ENCODE data around the gene OR6V1.

The OR6V1 gene, protein sequence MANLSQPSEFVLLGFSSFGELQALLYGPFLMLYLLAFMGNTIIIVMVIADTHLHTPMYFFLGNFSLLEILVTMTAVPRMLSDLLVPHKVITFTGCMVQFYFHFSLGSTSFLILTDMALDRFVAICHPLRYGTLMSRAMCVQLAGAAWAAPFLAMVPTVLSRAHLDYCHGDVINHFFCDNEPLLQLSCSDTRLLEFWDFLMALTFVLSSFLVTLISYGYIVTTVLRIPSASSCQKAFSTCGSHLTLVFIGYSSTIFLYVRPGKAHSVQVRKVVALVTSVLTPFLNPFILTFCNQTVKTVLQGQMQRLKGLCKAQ

DNA sequence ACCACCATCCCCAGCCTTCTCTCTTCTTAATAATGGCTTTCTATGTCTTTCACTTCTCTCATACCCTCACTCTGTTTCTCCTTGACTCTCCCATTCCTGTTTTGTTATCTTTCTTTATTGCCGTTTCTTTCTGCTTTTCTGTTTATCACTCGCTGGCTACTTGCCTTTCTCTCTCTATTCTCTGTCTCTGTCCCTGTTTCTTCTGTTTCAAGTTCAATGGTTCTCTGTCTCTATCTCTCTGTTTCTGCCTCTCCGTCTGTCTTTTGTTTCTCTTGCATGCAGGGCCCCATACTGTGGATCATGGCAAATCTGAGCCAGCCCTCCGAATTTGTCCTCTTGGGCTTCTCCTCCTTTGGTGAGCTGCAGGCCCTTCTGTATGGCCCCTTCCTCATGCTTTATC, at the start of gene OR6V1:
OR6V1 (plus strand) TSS at position 301 of the 400 bp plus-strand sequence; CDS start at position 301, 0 bp downstream.
- DNase-seq = no peak

- DNase-seq = no peak
Observed at GRCh38 chr7:143002898-143003297, 49.2 kb upstream of the OR6V1 start.

- DNase-seq = peak in 4 of 56 donors; percentile 2 to 15 (median 6)
Observed at GRCh38 chr7:143003393-143004051, 48.6 kb upstream of the OR6V1 start.

GRCh38 chr7:143005632-143006260, 46.4 kb upstream of the OR6V1 start:
- no peak for DNase-seq

- DNase-seq = peak in 53 of 56 donors; percentile 7 to 87 (median 57)
Observed at GRCh38 chr7:143008007-143008901, 43.9 kb upstream of the OR6V1 start.

DNA sequence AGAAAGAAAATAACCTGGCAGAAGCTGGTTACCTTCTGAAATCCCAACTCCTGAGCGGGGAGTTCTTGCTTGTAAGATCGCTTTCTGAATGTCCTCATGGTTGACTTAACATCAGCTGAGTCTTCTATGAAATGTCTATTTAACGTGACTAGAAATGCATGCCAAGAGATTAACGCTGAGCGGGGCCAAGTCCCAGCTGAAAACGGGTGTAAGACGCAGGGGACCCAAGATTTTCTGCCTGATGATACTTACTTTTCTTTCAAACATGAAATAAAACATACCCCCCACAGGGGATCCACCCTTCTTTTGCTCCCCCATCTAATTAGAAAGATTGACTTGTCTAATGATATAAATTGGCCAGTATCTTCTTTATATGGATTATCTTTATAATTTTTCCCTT, 40.1 kb upstream of the OR6V1 start:
- no peak for DNase-seq

- no peak for DNase-seq
Observed at GRCh38 chr7:143012409-143012808, 39.7 kb upstream of the OR6V1 start.

- peak in 1 of 56 donors; percentile 8 for DNase-seq
Observed at GRCh38 chr7:143013473-143013872, 38.7 kb upstream of the OR6V1 start.

- DNase-seq = no peak
Observed at GRCh38 chr7:143013893-143014292, 38.2 kb upstream of the OR6V1 start.

GRCh38 chr7:143015084-143015483, 37.1 kb upstream of the OR6V1 start:
- DNase-seq = no peak

DNA sequence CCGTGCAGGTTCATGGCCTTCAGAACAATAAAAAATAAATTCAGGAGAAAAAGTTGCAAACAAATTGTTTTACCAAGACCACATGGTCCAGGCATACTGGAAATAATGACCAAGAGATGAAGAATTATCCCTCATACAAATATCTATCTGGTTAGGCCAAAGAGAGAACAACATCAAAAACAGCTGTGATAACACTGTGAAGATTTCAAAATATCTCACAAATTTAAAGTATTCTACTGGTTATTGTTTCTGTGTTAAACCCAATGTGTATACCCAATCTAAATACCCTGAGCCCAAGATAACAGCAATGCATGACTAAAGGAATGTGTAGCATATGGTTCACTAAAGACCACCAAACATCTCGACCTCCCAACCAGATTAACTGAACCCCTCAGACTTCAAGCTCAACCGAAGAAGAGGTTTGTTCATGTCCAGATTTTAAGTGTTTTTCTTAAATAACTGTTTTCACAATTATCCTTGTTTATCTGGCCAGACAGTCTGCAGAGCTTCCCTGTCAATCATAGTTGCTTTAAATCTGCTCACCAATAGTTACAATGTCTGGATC, 36.1 kb upstream of the OR6V1 start:
- no peak for DNase-seq

- DNase-seq = no peak
Observed at GRCh38 chr7:143016996-143017395, 35.1 kb upstream of the OR6V1 start.

DNA sequence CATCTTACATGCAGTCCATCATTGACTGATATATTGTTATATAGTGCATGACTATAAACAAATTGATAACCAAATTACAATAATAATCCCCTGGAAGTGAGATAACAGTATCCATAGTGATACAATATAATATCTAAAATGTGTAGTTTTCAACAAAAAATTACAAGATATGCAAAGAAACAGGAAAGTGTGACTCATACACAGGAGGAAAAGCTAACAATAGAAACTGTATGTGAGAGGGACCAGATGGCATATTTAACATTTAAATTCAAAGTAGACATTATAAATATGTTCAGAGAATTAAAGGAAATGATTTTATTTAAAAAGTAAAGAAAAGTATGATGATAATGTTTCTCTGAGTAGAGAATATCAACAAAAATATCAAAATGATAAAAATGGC, 33.2 kb upstream of the OR6V1 start:
- no peak for DNase-seq

- DNase-seq = no peak
Observed at GRCh38 chr7:143023047-143023446, 29.1 kb upstream of the OR6V1 start.

DNA sequence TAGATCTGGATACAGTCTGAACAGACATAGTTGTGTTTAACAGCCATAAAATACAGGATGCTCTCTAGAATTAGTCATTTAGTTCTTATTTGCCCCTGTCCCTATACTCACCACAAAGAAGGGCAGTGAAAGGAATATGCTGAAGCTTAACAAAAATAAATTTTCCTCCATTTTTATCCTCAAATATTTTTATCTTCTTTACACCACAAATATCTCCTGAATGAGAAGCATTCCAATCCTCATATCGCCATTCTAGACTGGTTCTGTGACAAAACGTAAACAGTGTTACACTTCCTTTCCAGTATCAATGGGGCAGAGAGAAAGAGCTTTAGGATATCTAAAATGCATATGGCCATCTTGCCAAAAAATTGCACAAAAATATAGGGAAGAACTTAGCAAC, 26.8 kb upstream of the OR6V1 start:
- no peak for DNase-seq

- DNase-seq = no peak
Observed at GRCh38 chr7:143027032-143027431, 25.1 kb upstream of the OR6V1 start, which contains the start of gene OR9A2. Gene OR9A2, minus strand, starts transcription at chr7:143027132. Its CDS starts 0 bp downstream, at chr7:143027132.

DNA sequence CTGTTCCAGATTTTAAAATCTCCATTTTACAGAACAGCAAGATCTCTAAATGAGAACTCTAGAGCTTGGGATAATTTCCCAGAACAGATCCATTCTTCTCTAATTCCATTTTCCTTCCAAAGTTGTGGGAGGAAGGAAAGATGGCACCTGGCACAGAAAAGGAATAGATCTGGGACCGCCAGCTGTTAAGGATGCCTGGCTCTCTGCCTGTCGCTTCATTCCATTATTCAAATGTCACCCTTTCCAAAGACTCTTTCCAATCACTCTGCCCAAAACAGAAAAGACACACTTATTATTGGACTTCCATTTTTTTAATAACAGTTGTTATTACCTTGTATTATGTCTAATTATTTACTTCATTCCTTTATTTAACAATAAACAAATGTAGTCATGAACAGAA, 24.5 kb upstream of the OR6V1 start:
- DNase-seq = no peak

GRCh38 chr7:143038635-143039034, 13.5 kb upstream of the OR6V1 start:
- no peak for DNase-seq

DNA sequence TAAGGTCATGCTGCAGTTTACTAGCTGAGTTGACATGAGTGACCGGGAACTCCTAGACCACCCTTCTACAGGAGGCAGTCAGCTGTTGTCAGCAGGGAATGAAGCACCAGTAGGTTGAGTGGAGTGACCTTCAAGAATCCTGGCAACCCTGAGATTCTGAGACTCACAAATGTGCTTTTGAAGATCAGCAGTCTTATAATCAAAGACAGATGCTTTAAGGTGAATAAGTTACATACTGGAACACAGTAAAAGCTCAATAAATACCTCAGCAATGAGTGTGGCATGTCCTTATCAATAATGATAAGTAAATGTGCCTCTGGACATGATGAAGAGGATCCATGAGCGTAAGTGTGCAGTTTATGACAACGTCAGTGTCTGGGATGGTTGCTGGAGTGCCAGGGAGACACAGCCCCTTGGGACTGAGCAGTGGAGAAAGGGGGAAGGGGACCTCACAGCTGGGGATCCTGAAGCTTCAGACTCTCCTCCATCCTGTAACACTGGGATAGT, 11.9 kb upstream of the OR6V1 start:
- DNase-seq = no peak

GRCh38 chr7:143041346-143041745, 10.8 kb upstream of the OR6V1 start:
- no peak for DNase-seq

All from nucleus accumbens (tissue), 56 donors.